ENCODE measurements around the gene EXOG.

GRCh38 chr3:38563886-38564270 is 67.7 kb downstream of the EXOG start:
- TF ChIP-seq OSR1 (CRISPR knock-in tag; IDR thresholded peaks at IDR 0.05) (no peak), CSDC2 (CRISPR knock-in tag; IDR thresholded peaks at IDR 0.05) (no peak), ARNTL (CRISPR knock-in tag; IDR thresholded peaks at IDR 0.05; ENCODE audit: borderline replicate concordance, low read depth) (no peak), CREB5 (CRISPR knock-in tag; IDR thresholded peaks at IDR 0.05; ENCODE audit: low read depth) (no peak), TSHZ2 (CRISPR knock-in tag; IDR thresholded peaks at IDR 0.05) (no peak), PATZ1 (CRISPR knock-in tag; IDR thresholded peaks at IDR 0.05; ENCODE audit: borderline replicate concordance) (no peak), RARB (CRISPR knock-in tag; IDR thresholded peaks at IDR 0.05) (no peak), TCF4 (CRISPR knock-in tag; IDR thresholded peaks at IDR 0.05; ENCODE audit: borderline replicate concordance) (no peak), ZNF8 (CRISPR knock-in tag; IDR thresholded peaks at IDR 0.05) (no peak), PPARA (CRISPR knock-in tag; IDR thresholded peaks at IDR 0.05; ENCODE audit: borderline replicate concordance) (no peak), ZNF565 (CRISPR knock-in tag; conservative IDR thresholded peaks at IDR 0.05; ENCODE audit: low read depth) (no peak), ISL1 (CRISPR knock-in tag; IDR thresholded peaks at IDR 0.05) (no peak), ZFP3 (CRISPR knock-in tag; IDR thresholded peaks at IDR 0.05) (no peak), POU6F1 (CRISPR knock-in tag; IDR thresholded peaks at IDR 0.05; ENCODE audit: borderline replicate concordance, low read depth) (no peak)

Data from SK-N-SH treated with all-trans-retinoic acid at 6 μM for 48 hours (cell line).